HepG2 (cell line): ENCODE results near the gene GUCY1A1. TPM values are rescaled to one million over a fixed set of nuclear protein-coding genes. Genes with fewer than 3 reads are reported as not detected.

Source experiments
- ATAC-seq: fragments of 200-7000 bp; cut with Tn5 transposase; 3 replicates; pipeline ENCODE4 v1.9.1; 2020; ENCODE audit warnings: mild to moderate bottlenecking, moderate library complexity
- BruUV-seq: library from RNA; stranded (reverse); fragments of 400-500 nt; replicated peaks from 2 replicates; lab custom pipeline; 2021; lab: Mats Ljungman, UMichigan
- CTCF ChIA-PET: fragments of 300-600 bp; formaldehyde crosslinking; extraction: SDS; loops from one replicate; lab custom pipeline; 2021; ENCODE audit warnings: low total read pairs, inconsistent platforms, low intra/inter-chr PET ratio; lab: Yijun Ruan, JAX
- POLR2A ChIA-PET: fragments of 350-600 bp; sonication (Branson Sonifier 250); formaldehyde crosslinking; loops from one replicate; lab custom pipeline; 2020; ENCODE audit warnings: antibody characterized with exemption, inconsistent platforms; lab: Yijun Ruan, JAX
- DNase-seq: peaks from one replicate; pipeline ENCODE4 v3.0.0-alpha.2; 2015; ENCODE audit warnings: low spot score
- FAIRE-seq: peaks from 3 replicates; lab custom pipeline; 2011; peaks lifted over from hg19 to GRCh38; lab: Jason Lieb, UNC
- H2AFZ ChIP-seq: one replicate; pipeline ENCODE4 v1.6.1; 2011; ENCODE audit warnings: low read length, inconsistent platforms
- H3K27ac ChIP-seq: fragments of 300-600 bp; 3 replicates; pipeline ENCODE4 v1.8.0; 2011; ENCODE audit warnings: mixed run types, mild to moderate bottlenecking, mixed read lengths, low read length, inconsistent platforms; ENCODE audit not compliant: insufficient read depth; ENCODE audit errors: extremely low read length
- H3K27me3 ChIP-seq, 2 experiments: fragments of 200-600 bp in 1 of 2; 2 replicates in 1 of 2; 3 replicates in 1 of 2; pipeline versions ENCODE4 v1.6.0 to v1.8.0; 2011; ENCODE audit warnings: low read length in 2 of 2, mild to moderate bottlenecking in 2 of 2, moderate library complexity in 2 of 2, inconsistent platforms in 1 of 2; ENCODE audit not compliant: insufficient read depth in 2 of 2, control insufficient read depth in 1 of 2
- H3K36me3 ChIP-seq, 2 experiments: fragments of 200-600 bp in 1 of 2; replicated peaks in 1 of 2; 2 replicates in 1 of 2; 3 replicates in 1 of 2; pipeline versions ENCODE4 v1.5.1 to v1.8.0; 2011; ENCODE audit warnings: low read length in 2 of 2, inconsistent platforms in 1 of 2; ENCODE audit not compliant: insufficient read depth in 2 of 2, control insufficient read depth in 1 of 2
- H3K4me1 ChIP-seq: 2 replicates; pipeline ENCODE4 v1.5.1; 2012; ENCODE audit warnings: low read length, inconsistent platforms; ENCODE audit not compliant: insufficient read depth
- H3K4me2 ChIP-seq: 2 replicates; pipeline ENCODE4 v1.6.0; 2011; ENCODE audit warnings: low read depth, low read length, inconsistent platforms
- H3K4me3 ChIP-seq, 3 experiments: fragments of 200-600 bp in 1 of 3; sonication (generic), shearing (Covaris generic) in 1 of 3; replicated peaks in 1 of 3; 2 replicates each; pipeline ENCODE4 v1.5.1; 2011 to 2016; ENCODE audit warnings: low read length in 3 of 3, inconsistent platforms in 2 of 3, low read depth in 2 of 3, mild to moderate bottlenecking in 2 of 3, control low read depth in 1 of 3, mixed read lengths in 1 of 3; ENCODE audit not compliant: insufficient read depth in 1 of 3
- H3K79me2 ChIP-seq: one replicate; pipeline ENCODE4 v1.6.1; 2011; ENCODE audit warnings: low read length, inconsistent platforms; ENCODE audit not compliant: insufficient read depth
- H3K9ac ChIP-seq: 2 replicates; pipeline ENCODE4 v1.6.0; 2011; ENCODE audit warnings: mild to moderate bottlenecking, low read depth, low read length, inconsistent platforms; ENCODE audit not compliant: insufficient read depth
- H3K9me3 ChIP-seq: 2 replicates; pipeline ENCODE4 v1.5.1; 2012; ENCODE audit warnings: mild to moderate bottlenecking, low read length
- H4K20me1 ChIP-seq: 2 replicates; pipeline ENCODE4 v1.6.0; 2011; ENCODE audit warnings: inconsistent platforms, mild to moderate bottlenecking, low read length, moderate library complexity; ENCODE audit not compliant: insufficient read depth
- AGO1 ChIP-seq: fragments of 200-400 bp; formaldehyde crosslinking; IDR thresholded peaks from 2 replicates; pipeline ENCODE4 v1.6.1; 2017; ENCODE audit warnings: mild to moderate bottlenecking, low read depth, low read length, moderate library complexity; ENCODE audit not compliant: poor library complexity, severe bottlenecking
- CSRNP1 ChIP-seq: sonication (generic); formaldehyde crosslinking; IDR thresholded peaks from 2 replicates; pipeline ENCODE4 v1.8.1; 2023; ENCODE audit warnings: mild to moderate bottlenecking, missing genetic modification reagents
- ISL2 ChIP-seq: sonication (generic); formaldehyde crosslinking; IDR thresholded peaks from 2 replicates; pipeline ENCODE4 v1.5.0; 2020; ENCODE audit warnings: missing genetic modification reagents
- KDM6A ChIP-seq: IDR thresholded peaks from 2 replicates; pipeline ENCODE4 v1.6.1; 2016; ENCODE audit warnings: low read depth
- KLF13 ChIP-seq: sonication (generic); formaldehyde crosslinking; IDR thresholded peaks from 2 replicates; pipeline ENCODE4 v1.4.0; 2020; ENCODE audit warnings: mild to moderate bottlenecking, missing genetic modification reagents
- MATR3 ChIP-seq: sonication (generic); formaldehyde crosslinking; IDR thresholded peaks from 2 replicates; pipeline ENCODE4 v1.4.0; 2020; ENCODE audit warnings: missing genetic modification reagents
- PAF1 ChIP-seq: IDR thresholded peaks from 2 replicates; pipeline ENCODE4 v1.6.1; 2016; ENCODE audit warnings: missing genetic modification reagents, missing compliant biosample characterization
- PCBP2 ChIP-seq: fragments of 200-400 bp; formaldehyde crosslinking; optimal IDR thresholded peaks from 2 replicates; pipeline ENCODE3; 2018; ENCODE audit warnings: low read length, low read depth; ENCODE audit not compliant: poor library complexity, severe bottlenecking
- RFX5 ChIP-seq: IDR thresholded peaks from 2 replicates; pipeline ENCODE4 v1.6.1; 2011; ENCODE audit warnings: low read depth, low read length, improper control_type of control experiment
- RNF2 ChIP-seq: fragments of 450-650 bp; conservative IDR thresholded peaks from 2 replicates; pipeline ENCODE4 v1.6.1; 2016; ENCODE audit warnings: low read depth
- SIX1 ChIP-seq: sonication (generic); formaldehyde crosslinking; IDR thresholded peaks from 2 replicates; pipeline ENCODE4 v1.4.0; 2020; ENCODE audit warnings: missing genetic modification reagents, borderline replicate concordance
- XBP1 ChIP-seq: sonication (generic); formaldehyde crosslinking; IDR thresholded peaks from 2 replicates; pipeline ENCODE4 v1.5.0; 2020; ENCODE audit warnings: missing genetic modification reagents
- ZNF224 ChIP-seq: sonication (generic); formaldehyde crosslinking; IDR thresholded peaks from 2 replicates; pipeline ENCODE4 v1.5.0; 2020; ENCODE audit warnings: mild to moderate bottlenecking, missing genetic modification reagents
- ZNF326 ChIP-seq: sonication (generic); formaldehyde crosslinking; IDR thresholded peaks from 2 replicates; pipeline ENCODE4 v1.4.0; 2020; ENCODE audit warnings: missing genetic modification reagents, borderline replicate concordance
- ZNF510 ChIP-seq: sonication (generic); formaldehyde crosslinking; IDR thresholded peaks from 2 replicates; pipeline ENCODE4 v1.4.0; 2020; ENCODE audit warnings: low read depth, mild to moderate bottlenecking, missing genetic modification reagents
- ZNF572 ChIP-seq: sonication (generic); formaldehyde crosslinking; IDR thresholded peaks from 2 replicates; pipeline ENCODE4 v1.5.1; 2020; ENCODE audit warnings: mild to moderate bottlenecking, missing genetic modification reagents
- WGBS: methylation state at CpG from one replicate; pipeline ENCODE4 v1.1.6; 2017; ENCODE audit warnings: low lambda C conversion rate; 5-methylcytosine and 5-hydroxymethylcytosine counted together
- in situ Hi-C: cut with HindIII; loops from 2 replicates; pipeline ENCODE4 v1.10.0; 2017; ENCODE audit warnings: low pct_unique_long_range_greater_than_20kb; ENCODE audit not compliant: extremely low pct_ligation_motif_present
- intact Hi-C: fragments of 100-400 bp; cut with micrococcal nuclease; formaldehyde crosslinking; loops from one replicate; pipeline ENCODE4 v1.10.0; 2022; ENCODE audit not compliant: unreplicated experiment
- polyA plus RNA-seq, 8 experiments: library from polyadenylated mRNA; depleted of rRNA in 3 of 8; stranded (reverse) in 7 of 8; unstranded in 1 of 8; fragments of >200 nt; fragmentation: Illumina TruSeq in 4 of 8; extraction: Trizol in 4 of 8; gene quantifications; 2 replicates each; pipeline versions ENCODE4 v1.2.1 to v1.2.3, GENCODE V29; 2011 to 2016; ENCODE audit warnings: low read depth in 4 of 8, missing spikeins in 1 of 8, mixed read lengths in 1 of 8; ENCODE audit not compliant: insufficient read depth in 1 of 8
- total RNA-seq, 5 experiments: library from RNA; depleted of rRNA; stranded (reverse); fragments of >200 nt; fragmentation: Illumina TruSeq; extraction: Trizol; gene quantifications; 2 replicates each; pipeline ENCODE4 v1.2.3, GENCODE V29; 2016; ENCODE audit warnings: low read depth in 1 of 5
- TF ChIP-seq, protein P1 (sequence below): sonication (generic); formaldehyde crosslinking; IDR thresholded peaks from 2 replicates; pipeline ENCODE4 v1.5.0; 2020; ENCODE audit warnings: missing genetic modification reagents, mild to moderate bottlenecking, borderline replicate concordance
- TF ChIP-seq, protein P2 (sequence below): sonication (generic); formaldehyde crosslinking; IDR thresholded peaks from 2 replicates; pipeline ENCODE4 v1.9.0; 2021; ENCODE audit warnings: missing genetic modification reagents, mild to moderate bottlenecking, borderline replicate concordance

GUCY1A1 gene
- total and polyA plus RNA-seq, 2 of the 13 experiments (the other 11 are each of a cell fraction or from before 2014, with no cell fraction given): not detected

- no peak for TF ChIP-seq ISL2 (CRISPR knock-in tag)
- TF ChIP-seq ZNF326 (CRISPR knock-in tag): no peak
- no peak for TF ChIP-seq MATR3 (CRISPR knock-in tag)
These were observed 5.7 kb downstream of the GUCY1A1 start (continued) for GRCh38 chr4:155672342-155672741.

DNA sequence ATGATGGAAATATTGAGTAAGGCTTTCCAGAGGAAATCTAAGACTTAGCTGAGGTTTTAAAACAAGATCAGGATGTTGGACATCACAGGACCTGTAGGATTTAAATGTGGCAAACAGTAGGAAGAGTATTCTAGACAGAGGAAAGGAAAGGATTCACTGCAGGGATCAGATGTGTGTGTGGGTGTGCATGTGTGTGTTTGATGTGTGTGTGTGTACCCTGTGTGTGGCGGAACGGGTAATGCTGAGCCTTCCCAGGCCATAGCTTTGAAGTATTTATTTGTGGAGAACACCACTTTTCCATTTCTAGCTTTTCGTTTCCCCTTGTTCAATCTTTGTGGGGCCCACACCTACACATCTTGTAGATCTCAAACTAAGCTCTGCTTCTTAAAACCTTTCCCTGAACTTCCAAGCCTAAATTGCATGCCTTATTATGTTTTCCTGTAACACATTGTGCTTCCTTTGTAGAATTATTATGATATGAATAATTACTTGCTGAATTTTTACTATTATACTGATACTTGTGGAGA lies 6.9 kb downstream of the GUCY1A1 start:
- no peak overlapping the region for H2AFZ ChIP-seq
- no peaks in the 10 kb centered on the region for H4K20me1 ChIP-seq
- no peaks in the 10 kb centered on the region for H3K79me2 ChIP-seq
- 0% methylated on average over 3 of the region's 3 CpGs for WGBS
- DNase-seq: no peak
- H3K27ac ChIP-seq: no peak overlapping the region
- H3K4me3 ChIP-seq: no peak overlapping the region
- TF ChIP-seq ZNF224 (no peak), KLF13 (CRISPR knock-in tag) (no peak), SIX1 (CRISPR knock-in tag) (no peak), RFX5 (no peak), ZNF572 (CRISPR knock-in tag) (no peak), RNF2 (no peak), KDM6A (CRISPR knock-in tag) (no peak), AGO1 (no peak), CSRNP1 (CRISPR knock-in tag) (no peak), ZNF510 (no peak), PCBP2 (no peak), PAF1 (CRISPR knock-in tag) (no peak), XBP1 (CRISPR knock-in tag) (no peak)
- TF ChIP-seq, protein P1, sequence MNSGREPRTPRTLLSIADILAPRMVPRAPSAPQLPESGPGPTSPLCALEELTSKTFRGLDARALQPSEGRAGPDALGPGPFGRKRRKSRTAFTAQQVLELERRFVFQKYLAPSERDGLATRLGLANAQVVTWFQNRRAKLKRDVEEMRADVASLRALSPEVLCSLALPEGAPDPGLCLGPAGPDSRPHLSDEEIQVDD (CRISPR knock-in tag): no peak
- TF ChIP-seq, protein P2, sequence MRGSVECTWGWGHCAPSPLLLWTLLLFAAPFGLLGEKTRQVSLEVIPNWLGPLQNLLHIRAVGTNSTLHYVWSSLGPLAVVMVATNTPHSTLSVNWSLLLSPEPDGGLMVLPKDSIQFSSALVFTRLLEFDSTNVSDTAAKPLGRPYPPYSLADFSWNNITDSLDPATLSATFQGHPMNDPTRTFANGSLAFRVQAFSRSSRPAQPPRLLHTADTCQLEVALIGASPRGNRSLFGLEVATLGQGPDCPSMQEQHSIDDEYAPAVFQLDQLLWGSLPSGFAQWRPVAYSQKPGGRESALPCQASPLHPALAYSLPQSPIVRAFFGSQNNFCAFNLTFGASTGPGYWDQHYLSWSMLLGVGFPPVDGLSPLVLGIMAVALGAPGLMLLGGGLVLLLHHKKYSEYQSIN (CRISPR knock-in tag): no peak
- H3K4me1 ChIP-seq: no peaks in the 10 kb centered on the region
- FAIRE-seq: no peak
- no TSS peak for BruUV-seq
- H3K4me2 ChIP-seq: no peak overlapping the region
- intact Hi-C loops (no loop called here), in situ Hi-C loops (no loop called here)
- ATAC-seq: no peak
- POLR2A ChIA-PET: no interaction called here
- no peak overlapping the region for H3K9ac ChIP-seq
- no peaks in the 10 kb centered on the region for H3K27me3 ChIP-seq
- H3K36me3 ChIP-seq: no peaks in the 10 kb centered on the region
- CTCF ChIA-PET: no interaction called here
- H3K9me3 ChIP-seq: no peaks in the 10 kb centered on the region
